HUES64 (cell line): ENCODE results near the gene TMCO4.

Experiments
- H3K27ac ChIP-seq: 2 replicates; pipeline ENCODE4 v1.7.0; 2013; ENCODE audit warnings: low read depth, low read length, inconsistent platforms
- H3K27me3 ChIP-seq: 2 replicates; pipeline ENCODE4 v1.6.1; 2013; ENCODE audit warnings: mild to moderate bottlenecking, low read length; ENCODE audit not compliant: insufficient read depth
- H3K36me3 ChIP-seq: 2 replicates; pipeline ENCODE4 v1.6.1; 2013; ENCODE audit warnings: mild to moderate bottlenecking, low read length; ENCODE audit not compliant: insufficient read depth
- H3K4me1 ChIP-seq: 2 replicates; pipeline ENCODE4 v1.6.1; 2013; ENCODE audit warnings: mild to moderate bottlenecking, low read length, moderate library complexity; ENCODE audit not compliant: insufficient read depth
- H3K4me3 ChIP-seq: 2 replicates; pipeline ENCODE4 v1.5.1; 2013; ENCODE audit warnings: mild to moderate bottlenecking, low read length, moderate library complexity
- H3K9ac ChIP-seq: 2 replicates; pipeline ENCODE4 v1.6.1; 2013; ENCODE audit warnings: mild to moderate bottlenecking, low read depth, low read length
- H3K9me3 ChIP-seq: 2 replicates; pipeline ENCODE4 v1.6.1; 2013; ENCODE audit warnings: low read depth, low read length; ENCODE audit not compliant: insufficient read depth
- WGBS: fragments of 150-250, 120-280 bp; methylation state at CpG from one replicate; pipeline ENCODE4 v1.1.7; 2013; ENCODE audit warnings: missing lambda C conversion rate; 5-methylcytosine and 5-hydroxymethylcytosine counted together

TMCO4 gene

DNA sequence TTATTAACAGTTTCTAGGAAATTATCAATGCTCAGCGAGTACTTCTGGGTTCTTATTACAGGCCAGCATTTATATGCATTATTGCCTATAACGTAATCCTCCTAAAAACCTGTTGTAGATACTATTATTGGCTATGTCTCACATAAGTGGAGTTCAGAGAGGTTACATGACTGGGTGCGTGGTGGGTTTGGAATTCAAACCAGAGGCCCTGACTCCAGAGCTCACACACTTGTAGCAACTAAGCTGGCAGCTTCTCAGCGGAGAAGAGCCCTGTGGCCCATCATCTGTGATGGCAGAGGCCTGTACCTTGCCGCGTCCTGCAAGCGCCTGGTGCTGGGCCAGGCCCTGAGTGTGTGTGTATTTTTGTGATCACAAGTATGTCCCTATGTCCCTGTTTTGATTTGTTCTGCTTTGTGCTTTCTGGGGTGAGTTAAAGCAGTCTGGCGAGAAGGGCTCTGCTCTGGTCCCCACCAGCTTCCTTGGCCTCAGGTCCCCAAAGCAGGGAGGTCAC, 68.3 kb downstream of the TMCO4 start:
- H3K36me3 ChIP-seq = no peaks in the 10 kb centered on the region
- 97% methylated on average over 8 of the region's 8 CpGs for WGBS

GRCh38 chr1:19730793-19731192, 68.9 kb downstream of the TMCO4 start:
- no peaks in the 10 kb centered on the region for H3K4me1 ChIP-seq
- 80% methylated on average over 3 of the region's 3 CpGs for WGBS
- peaks cover 7% of the 10 kb centered on the region; the same call in 1 of the 2 replicates for H3K9me3 ChIP-seq
- H3K27ac ChIP-seq = no peak overlapping the region
- no peak overlapping the region for H3K9ac ChIP-seq
- no peaks in the 10 kb centered on the region for H3K27me3 ChIP-seq
- H3K36me3 ChIP-seq = no peaks in the 10 kb centered on the region
- no peak overlapping the region for H3K4me3 ChIP-seq

More for the DNA sequence above, 68.3 kb downstream of the TMCO4 start:
- H3K9ac ChIP-seq = no peak overlapping the region
- no peak overlapping the region for H3K27ac ChIP-seq
- peaks cover 7% of the 10 kb centered on the region; the same call in 1 of the 2 replicates for H3K9me3 ChIP-seq
- H3K4me3 ChIP-seq = no peak overlapping the region
- H3K27me3 ChIP-seq = no peaks in the 10 kb centered on the region
- H3K4me1 ChIP-seq = no peaks in the 10 kb centered on the region

DNA sequence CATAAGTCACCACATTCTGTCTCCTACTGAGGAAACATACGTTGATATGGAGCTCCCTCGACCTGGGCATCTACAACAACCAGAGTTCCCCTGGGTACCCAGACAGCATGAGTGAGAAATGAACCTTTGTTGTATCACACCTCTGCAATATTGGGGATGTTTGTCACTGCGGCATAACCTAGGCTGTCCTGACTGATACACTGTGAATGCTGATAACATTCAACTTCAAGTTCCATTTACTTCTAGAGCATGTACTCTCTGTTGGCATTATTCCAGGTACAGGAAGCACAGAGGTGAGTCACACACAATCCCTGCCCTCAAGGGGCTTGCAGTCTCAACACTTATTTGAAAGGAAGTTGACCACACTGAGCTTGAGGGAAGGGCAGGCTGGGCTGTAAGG, 69.5 kb downstream of the TMCO4 start:
- 90% methylated on average over 3 of the region's 3 CpGs for WGBS
- Histone ChIP-seq H3K4me1 (no peaks in the 10 kb centered on the region), H3K27ac (no peak overlapping the region), H3K9ac (no peak overlapping the region), H3K9me3 (peaks cover 7% of the 10 kb centered on the region; the same call in 1 of the 2 replicates), H3K36me3 (no peaks in the 10 kb centered on the region), H3K27me3 (no peaks in the 10 kb centered on the region), H3K4me3 (no peak overlapping the region)

DNA sequence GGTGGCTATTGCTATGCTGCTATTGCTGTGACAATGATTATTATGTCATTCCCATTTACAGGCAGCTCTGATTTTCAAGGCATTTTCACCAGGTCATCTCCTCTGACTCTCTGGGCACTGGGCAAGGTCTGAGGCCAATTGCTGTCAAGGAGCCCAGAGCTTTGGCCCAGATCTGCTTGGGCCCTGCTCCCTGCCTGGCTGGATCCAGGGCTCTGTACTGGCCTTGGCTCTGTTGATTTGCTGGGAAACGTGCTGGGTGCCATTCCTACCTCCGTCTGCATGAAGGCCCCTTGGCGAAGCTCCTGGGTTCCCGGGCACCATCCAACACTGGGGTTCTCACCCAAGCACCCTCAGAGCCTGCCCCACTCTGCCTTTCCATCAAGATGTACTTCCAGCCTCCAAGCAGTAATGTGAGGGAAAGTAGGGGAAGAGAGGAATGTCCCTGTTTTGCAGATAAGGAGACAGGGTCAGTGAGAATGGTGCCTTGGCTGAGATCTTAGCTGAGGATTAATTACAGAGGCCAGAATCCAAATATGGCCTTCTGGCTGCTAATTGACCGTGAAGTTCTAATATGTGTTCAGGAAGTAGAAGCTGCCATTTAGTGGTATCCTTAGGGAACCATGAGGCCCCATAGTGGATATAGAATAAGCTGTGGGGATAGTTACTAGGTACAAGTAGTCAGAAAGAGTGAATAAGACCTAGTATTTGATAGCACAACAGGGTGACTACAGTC, 71.1 kb downstream of the TMCO4 start:
- H3K4me1 ChIP-seq = no peaks in the 10 kb centered on the region
- H3K27ac ChIP-seq = no peak overlapping the region
- no peak overlapping the region for H3K4me3 ChIP-seq
- no peaks in the 10 kb centered on the region for H3K27me3 ChIP-seq
- H3K36me3 ChIP-seq = no peaks in the 10 kb centered on the region
- peaks cover 7% of the 10 kb centered on the region; the same call in 1 of the 2 replicates for H3K9me3 ChIP-seq
- WGBS = 95% methylated on average over 5 of the region's 5 CpGs
- no peak overlapping the region for H3K9ac ChIP-seq

- Histone ChIP-seq H3K9ac (no peak overlapping the region), H3K4me1 (peaks cover 4% of the 10 kb centered on the region; the same call in 1 of the 2 replicates), H3K36me3 (no peaks in the 10 kb centered on the region), H3K9me3 (peaks cover 7% of the 10 kb centered on the region; the same call in 1 of the 2 replicates), H3K27me3 (no peaks in the 10 kb centered on the region), H3K27ac (no peak overlapping the region), H3K4me3 (no peak overlapping the region)
- 94% methylated on average over 9 of the region's 9 CpGs for WGBS
Observed at GRCh38 chr1:19725606-19726005, 74.1 kb downstream of the TMCO4 start.

- Histone ChIP-seq H3K9me3 (no peaks in the 10 kb centered on the region), H3K4me3 (no peak overlapping the region), H3K27ac (no peak overlapping the region), H3K4me1 (peaks cover 8% of the 10 kb centered on the region; the same call in 1 of the 2 replicates), H3K36me3 (no peaks in the 10 kb centered on the region), H3K27me3 (no peaks in the 10 kb centered on the region), H3K9ac (no peak overlapping the region)
- WGBS = 58% methylated on average over 4 of the region's 4 CpGs
Observed at GRCh38 chr1:19723874-19724273, 75.8 kb downstream of the TMCO4 start.

DNA sequence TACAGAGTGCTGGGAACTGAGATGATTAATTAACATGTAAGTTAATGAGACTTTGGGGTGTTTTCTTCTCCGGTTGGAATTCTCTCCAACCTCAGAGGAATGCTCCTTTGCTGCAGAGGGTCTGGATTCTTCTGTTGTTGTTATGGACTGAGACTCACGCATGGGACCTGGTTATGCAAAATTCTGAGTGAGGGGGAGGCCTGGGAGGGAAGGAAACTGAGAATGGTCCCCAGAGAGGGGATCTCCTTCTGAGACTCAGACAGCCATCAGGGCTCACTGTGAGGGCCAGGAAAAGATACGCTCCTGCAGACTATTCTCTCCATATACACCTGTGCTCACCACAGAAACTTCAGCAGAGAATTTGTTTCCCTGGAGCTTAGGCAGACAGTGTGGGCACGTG, 78.7 kb downstream of the TMCO4 start:
- Histone ChIP-seq H3K27ac (no peak overlapping the region; the same call in 1 of the 2 replicates), H3K4me3 (no peak overlapping the region), H3K9ac (no peak overlapping the region), H3K4me1 (peaks cover 8% of the 10 kb centered on the region; the same call in 1 of the 2 replicates), H3K9me3 (no peaks in the 10 kb centered on the region), H3K36me3 (no peaks in the 10 kb centered on the region), H3K27me3 (no peaks in the 10 kb centered on the region)
- WGBS = 54% methylated on average over 4 of the region's 4 CpGs

DNA sequence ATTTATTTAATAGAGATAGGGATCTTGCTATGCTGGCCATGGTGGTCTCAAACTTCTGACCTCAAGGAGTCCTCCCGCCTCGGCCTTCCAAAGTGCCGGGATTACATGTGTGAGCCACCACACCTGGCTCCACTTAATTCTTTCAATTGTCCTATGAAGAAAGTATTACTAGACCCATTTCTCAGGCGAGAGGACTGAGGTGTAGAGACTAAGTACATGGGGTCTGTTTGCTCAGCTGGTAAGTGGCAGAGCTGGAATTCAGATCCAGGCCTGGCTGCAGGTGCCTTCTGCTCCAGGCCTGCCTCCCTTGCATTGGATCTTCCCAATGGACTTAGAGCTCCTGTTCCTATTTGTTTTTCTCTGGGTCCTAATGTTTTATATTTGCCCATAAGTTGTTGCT, 79.5 kb downstream of the TMCO4 start:
- Histone ChIP-seq H3K9me3 (no peaks in the 10 kb centered on the region), H3K4me3 (no peak overlapping the region), H3K4me1 (peaks cover 8% of the 10 kb centered on the region; the same call in 1 of the 2 replicates), H3K9ac (no peak overlapping the region), H3K27ac (no peak overlapping the region), H3K27me3 (no peaks in the 10 kb centered on the region), H3K36me3 (no peaks in the 10 kb centered on the region)
- WGBS = 95% methylated on average over 4 of the region's 4 CpGs

DNA sequence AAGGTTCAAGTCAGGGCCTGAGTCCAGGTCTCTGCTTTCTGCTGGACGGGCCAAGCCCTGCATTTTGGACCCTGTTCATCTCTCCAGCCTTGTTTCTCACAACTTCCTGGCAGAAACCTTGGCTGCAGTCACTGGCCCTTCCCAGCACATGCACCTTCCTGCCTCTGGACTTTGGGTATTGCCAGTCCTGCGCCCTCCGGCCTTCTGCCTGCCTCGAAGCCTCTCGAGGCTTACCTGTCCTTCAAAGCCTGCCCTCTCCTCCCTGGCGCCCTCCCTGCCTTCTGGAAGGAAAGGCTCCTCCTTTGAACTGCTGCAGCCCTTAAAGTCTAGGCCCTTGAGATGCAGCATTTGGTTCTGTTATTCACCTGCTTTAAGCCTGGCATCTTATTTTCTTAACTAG, 82.2 kb downstream of the TMCO4 start:
- H3K9me3 ChIP-seq = no peaks in the 10 kb centered on the region
- no peaks in the 10 kb centered on the region for H3K27me3 ChIP-seq
- WGBS = 88% methylated on average over 6 of the region's 6 CpGs
- H3K4me3 ChIP-seq = no peak overlapping the region
- no peak overlapping the region for H3K9ac ChIP-seq
- H3K27ac ChIP-seq = no peak overlapping the region
- no peaks in the 10 kb centered on the region for H3K36me3 ChIP-seq
- H3K4me1 ChIP-seq = peaks cover 8% of the 10 kb centered on the region; the same call in 1 of the 2 replicates

DNA sequence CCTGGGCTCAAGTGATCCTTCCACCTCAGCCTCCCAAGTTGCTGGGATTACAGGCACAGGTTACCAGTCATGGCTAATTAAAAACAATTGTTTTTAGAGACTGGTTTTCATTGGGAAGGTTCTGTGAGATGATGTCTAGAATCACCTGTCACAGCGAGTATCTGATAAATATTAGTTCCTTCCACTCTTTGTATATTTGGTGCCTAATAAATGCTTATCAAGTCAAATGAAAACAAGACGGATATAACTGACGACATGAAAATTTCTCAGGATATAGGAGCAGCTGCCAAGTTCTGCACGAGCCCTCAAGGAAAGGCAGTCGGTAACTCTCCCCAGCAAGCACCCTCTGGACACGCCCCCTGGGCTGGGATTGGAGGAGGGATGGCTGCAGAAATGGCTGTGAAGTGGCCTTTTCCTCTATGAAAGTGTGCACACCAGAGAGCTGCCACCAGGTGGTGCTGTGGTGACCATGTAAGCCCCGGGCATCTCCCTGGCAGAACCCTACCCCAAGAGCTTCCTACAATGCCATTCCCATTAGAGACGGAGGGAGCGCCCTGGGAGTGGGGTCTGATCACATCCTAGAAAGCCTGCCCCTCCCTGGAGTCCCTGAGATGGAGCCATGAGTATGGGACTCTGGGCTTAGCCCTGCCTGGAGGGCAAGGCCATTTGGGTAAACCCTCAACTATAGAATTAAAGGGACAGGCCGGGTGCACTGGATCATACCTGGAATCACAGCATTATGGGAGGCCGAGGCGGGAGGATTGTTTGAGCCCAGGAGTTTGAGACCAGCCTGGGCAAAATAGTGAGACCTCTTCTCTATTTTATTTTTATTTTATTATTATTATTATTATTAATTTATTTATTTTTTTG, 84.1 kb downstream of the TMCO4 start:
- H3K27ac ChIP-seq = no peak overlapping the region
- peaks cover 3% of the 10 kb centered on the region; the same call in 1 of the 2 replicates for H3K4me1 ChIP-seq
- H3K27me3 ChIP-seq = no peaks in the 10 kb centered on the region
- no peaks in the 10 kb centered on the region for H3K9me3 ChIP-seq
- H3K4me3 ChIP-seq = no peak overlapping the region
- no peaks in the 10 kb centered on the region for H3K36me3 ChIP-seq
- 35% methylated on average over 12 of the region's 12 CpGs for WGBS
- H3K9ac ChIP-seq = no peak overlapping the region

DNA sequence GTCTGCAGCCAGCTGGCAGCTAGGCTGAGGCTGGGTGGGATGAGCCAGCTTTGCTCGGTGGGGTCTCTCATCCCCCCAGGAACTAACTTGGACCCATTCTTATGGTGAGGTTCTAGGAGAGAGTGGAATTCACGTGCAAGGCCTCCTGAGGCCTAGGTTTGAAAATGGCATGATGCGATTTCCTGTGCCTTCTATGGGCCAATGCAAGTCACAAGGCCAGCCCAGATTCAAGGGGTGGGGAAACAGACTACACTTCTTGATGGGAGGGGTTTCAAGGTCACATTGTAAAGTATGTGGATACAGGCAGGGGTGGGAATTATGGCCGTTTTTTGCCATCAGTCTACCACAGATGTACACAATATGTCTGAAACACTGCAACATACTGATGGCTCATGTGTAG, 86.8 kb downstream of the TMCO4 start:
- no peaks in the 10 kb centered on the region for H3K27me3 ChIP-seq
- 68% methylated on average over 4 of the region's 4 CpGs for WGBS
- H3K9me3 ChIP-seq = no peaks in the 10 kb centered on the region
- H3K4me3 ChIP-seq = no peak overlapping the region
- no peak overlapping the region for H3K27ac ChIP-seq
- no peaks in the 10 kb centered on the region for H3K36me3 ChIP-seq
- no peak overlapping the region for H3K9ac ChIP-seq
- H3K4me1 ChIP-seq = no peaks in the 10 kb centered on the region
